Right lobe of liver (tissue), 4 donors: ENCODE measurements around the gene WSB2.
"Not testable (repeated sequence)": the region's sequence is repeated elsewhere in the genome, so short reads cannot be mapped to it uniquely, and the experiment has no call there.

Experiments
- POLR2A ChIP-seq: fragments of 450-650 bp; IDR thresholded peaks from one replicate; pipeline ENCODE4 v1.6.1; 2017; ENCODE audit warnings: antibody characterized with exemption, mild to moderate bottlenecking
- TF ChIP-seq, protein P1 (sequence below), 4 donors: fragments of 200-600 bp in 3 of 4; fragments of 450-650 bp in 1 of 4; IDR thresholded peaks; one replicate each; pipeline versions ENCODE4 v1.5.1 to v1.8.0; 2016 to 2022; ENCODE audit warnings: antibody characterized with exemption in 4 of 4, mild to moderate bottlenecking in 2 of 4
- donor health status: DM: no; HTN: no; CAD: no.
- donor health status: DM: no; HTN: no; CAD: no.
- donor health status: DM: no; HTN: yes; CAD: no.

DNA sequence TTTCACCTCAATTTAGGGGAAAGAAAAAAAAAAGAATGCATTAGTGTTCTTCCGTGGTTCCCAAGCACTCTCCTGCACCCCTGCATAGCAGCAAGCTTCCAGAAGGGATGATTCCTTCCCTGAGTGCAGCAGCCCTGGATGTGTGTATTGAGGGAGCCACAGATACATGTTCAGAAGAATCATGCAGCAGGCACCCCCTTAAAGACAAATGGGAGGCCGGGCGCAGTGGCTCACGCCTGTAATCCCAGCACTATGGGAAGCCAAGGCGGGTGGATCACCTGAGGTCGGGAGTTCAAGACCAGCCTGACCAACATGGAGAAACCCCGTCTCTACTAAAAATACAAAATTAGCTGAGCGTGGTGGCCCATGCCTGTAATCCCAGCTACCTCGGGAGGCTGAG lies 20.5 kb upstream of the WSB2 start:
- TF ChIP-seq, protein P1, sequence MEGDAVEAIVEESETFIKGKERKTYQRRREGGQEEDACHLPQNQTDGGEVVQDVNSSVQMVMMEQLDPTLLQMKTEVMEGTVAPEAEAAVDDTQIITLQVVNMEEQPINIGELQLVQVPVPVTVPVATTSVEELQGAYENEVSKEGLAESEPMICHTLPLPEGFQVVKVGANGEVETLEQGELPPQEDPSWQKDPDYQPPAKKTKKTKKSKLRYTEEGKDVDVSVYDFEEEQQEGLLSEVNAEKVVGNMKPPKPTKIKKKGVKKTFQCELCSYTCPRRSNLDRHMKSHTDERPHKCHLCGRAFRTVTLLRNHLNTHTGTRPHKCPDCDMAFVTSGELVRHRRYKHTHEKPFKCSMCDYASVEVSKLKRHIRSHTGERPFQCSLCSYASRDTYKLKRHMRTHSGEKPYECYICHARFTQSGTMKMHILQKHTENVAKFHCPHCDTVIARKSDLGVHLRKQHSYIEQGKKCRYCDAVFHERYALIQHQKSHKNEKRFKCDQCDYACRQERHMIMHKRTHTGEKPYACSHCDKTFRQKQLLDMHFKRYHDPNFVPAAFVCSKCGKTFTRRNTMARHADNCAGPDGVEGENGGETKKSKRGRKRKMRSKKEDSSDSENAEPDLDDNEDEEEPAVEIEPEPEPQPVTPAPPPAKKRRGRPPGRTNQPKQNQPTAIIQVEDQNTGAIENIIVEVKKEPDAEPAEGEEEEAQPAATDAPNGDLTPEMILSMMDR (IDR thresholded peaks at IDR 0.05) = not testable (repeated sequence)
- not testable (repeated sequence) for TF ChIP-seq POLR2A
